NB4 (cell line): ENCODE measurements around the gene TRPM5.

ENCODE experiments used
- DNase-seq: peaks from one replicate; pipeline ENCODE4 v3.0.0; 2010; ENCODE audit warnings: low read depth
- H3K4me3 ChIP-seq: one replicate; pipeline ENCODE4 v1.5.1; 2011; ENCODE audit warnings: mild to moderate bottlenecking, low read depth, low read length, moderate library complexity
- MAX ChIP-seq: IDR thresholded peaks from 2 replicates; pipeline ENCODE4 v1.6.1; 2011; ENCODE audit warnings: low read depth, low read length
- MYC ChIP-seq: IDR thresholded peaks from 2 replicates; pipeline ENCODE4 v1.6.1; 2011; ENCODE audit warnings: low read depth, low read length
- POLR2A ChIP-seq: IDR thresholded peaks from 2 replicates; pipeline ENCODE4 v1.6.1; 2011; ENCODE audit warnings: mild to moderate bottlenecking; ENCODE audit not compliant: insufficient read length; ENCODE audit errors: extremely low read depth
- TF ChIP-seq, protein P1 (sequence below): IDR thresholded peaks from one replicate; pipeline ENCODE4 v1.5.1; 2012; ENCODE audit warnings: low read depth, low read length

The TRPM5 gene

GRCh38 chr11:2466869-2467694, 22.8 kb upstream of the TRPM5 start:
- DNase-seq = peak; percentile 90
- TF ChIP-seq MYC (peak; percentile 84), POLR2A (no peak), MAX (peak; percentile 88)
- TF ChIP-seq, protein P1, sequence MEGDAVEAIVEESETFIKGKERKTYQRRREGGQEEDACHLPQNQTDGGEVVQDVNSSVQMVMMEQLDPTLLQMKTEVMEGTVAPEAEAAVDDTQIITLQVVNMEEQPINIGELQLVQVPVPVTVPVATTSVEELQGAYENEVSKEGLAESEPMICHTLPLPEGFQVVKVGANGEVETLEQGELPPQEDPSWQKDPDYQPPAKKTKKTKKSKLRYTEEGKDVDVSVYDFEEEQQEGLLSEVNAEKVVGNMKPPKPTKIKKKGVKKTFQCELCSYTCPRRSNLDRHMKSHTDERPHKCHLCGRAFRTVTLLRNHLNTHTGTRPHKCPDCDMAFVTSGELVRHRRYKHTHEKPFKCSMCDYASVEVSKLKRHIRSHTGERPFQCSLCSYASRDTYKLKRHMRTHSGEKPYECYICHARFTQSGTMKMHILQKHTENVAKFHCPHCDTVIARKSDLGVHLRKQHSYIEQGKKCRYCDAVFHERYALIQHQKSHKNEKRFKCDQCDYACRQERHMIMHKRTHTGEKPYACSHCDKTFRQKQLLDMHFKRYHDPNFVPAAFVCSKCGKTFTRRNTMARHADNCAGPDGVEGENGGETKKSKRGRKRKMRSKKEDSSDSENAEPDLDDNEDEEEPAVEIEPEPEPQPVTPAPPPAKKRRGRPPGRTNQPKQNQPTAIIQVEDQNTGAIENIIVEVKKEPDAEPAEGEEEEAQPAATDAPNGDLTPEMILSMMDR = no peak
- no peak overlapping the region for H3K4me3 ChIP-seq

DNA sequence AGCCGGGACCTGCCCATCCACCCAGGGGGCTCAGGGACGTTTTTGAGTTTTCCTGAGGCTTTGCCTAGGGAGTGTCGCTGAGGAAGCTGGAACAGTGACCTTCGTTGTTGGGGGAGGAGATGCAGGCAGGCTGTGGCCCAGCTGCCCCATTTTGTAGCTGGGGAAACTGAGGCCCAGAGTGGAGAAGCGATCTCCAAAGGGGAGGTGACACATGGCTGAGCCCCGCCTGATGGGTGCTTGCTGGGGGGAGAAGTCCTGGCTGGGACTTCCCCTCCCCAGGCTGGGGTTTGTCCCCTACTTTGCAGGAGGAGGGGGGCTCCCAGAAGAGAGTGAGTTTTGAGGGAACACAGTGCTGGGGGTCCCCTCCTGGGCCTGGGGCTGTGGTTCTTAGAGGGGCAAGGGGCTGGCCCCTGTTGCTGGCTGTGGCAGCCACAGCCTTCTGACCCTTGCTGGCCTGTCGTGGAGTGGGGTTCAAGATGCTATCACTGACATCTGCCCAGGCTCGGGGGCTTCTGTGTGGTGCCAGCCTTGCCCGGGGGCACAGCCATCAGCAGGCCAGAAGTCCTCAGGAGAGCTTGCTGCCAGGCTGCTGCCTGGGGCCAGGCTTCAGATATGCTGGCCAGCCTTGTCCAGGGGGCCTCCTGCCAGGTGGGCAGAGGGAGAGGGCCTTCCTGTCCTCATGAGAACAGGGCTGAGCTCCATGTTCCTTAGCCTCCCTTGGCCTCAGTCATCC, 21.9 kb upstream of the TRPM5 start:
- TF ChIP-seq POLR2A (no peak), MAX (no peak), MYC (no peak)
- TF ChIP-seq, protein P1 = no peak
- DNase-seq = no peak

GRCh38 chr11:2465202-2466068, 21.1 kb upstream of the TRPM5 start:
- no peak for DNase-seq
- H3K4me3 ChIP-seq = no peak overlapping the region
- no peak for TF ChIP-seq POLR2A
- TF ChIP-seq, protein P1 = no peak
- TF ChIP-seq MYC = no peak
- no peak for TF ChIP-seq MAX

More for the DNA sequence above, 21.9 kb upstream of the TRPM5 start:
- no peak overlapping the region for H3K4me3 ChIP-seq

DNA sequence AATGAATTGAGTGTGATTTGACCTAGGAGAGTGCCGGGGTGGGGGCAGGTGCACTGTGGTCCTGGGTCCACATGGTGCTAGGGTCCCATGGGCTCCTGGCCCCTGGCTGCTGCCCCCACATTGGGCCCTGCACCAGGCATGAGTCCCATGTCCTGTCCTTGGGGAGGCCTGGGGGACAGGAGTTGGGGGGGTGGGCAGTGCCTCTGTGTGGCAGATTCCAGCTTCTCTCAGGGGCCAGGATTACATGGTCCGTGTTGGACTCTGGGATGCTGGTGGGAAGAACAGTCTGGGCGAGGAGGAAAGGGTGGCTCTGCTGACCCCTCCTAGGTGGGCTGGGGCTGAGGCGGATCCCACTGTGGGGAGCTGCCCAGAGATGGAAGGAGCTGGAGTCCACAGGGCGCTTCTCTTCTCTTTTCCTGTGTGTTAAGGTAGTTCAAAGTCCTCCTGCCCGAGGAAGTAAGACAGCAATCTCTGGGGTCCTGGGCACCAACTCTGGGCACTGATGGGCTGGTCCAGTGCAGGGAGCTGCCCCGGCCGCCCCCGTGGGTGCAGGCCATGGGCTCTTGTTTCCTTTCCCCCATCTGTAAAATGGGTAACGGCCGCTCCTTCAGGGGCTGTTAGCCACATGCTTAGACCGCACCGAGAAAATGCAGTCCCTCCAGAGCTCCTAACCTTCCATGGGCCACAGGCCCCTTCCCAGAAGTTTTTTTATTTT, 20.3 kb upstream of the TRPM5 start:
- no peak overlapping the region for H3K4me3 ChIP-seq
- TF ChIP-seq, protein P1 = no peak
- TF ChIP-seq POLR2A = no peak
- TF ChIP-seq MAX = no peak
- TF ChIP-seq MYC = no peak
- DNase-seq = no peak

DNA sequence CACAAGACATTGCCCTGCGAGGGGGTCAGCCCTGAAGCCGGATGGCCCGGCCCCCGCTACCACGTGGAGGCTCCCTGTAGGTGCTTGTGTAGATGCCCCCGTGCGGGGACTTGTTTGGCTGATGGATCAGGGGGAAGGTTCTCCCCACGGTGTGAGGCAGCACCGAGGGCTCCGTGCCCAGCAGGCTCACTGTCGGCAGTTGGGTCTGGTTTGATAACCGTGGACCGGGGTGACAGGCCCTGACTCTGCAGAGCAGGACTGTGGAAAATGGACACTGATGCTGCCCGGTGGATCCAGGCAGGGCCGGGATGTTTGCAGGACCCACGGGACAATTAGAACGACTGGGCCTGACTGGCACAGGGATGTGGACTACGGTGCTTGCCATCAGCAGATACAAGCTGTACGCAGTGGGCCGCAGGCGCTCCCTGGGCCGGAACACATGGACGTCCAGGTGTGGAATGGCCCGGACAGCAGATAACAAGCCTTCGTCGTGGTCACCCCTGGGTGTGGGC, 19.5 kb upstream of the TRPM5 start:
- H3K4me3 ChIP-seq = no peak overlapping the region
- DNase-seq = no peak
- TF ChIP-seq MYC (no peak), MAX (no peak), POLR2A (no peak)
- TF ChIP-seq, protein P1 = no peak
